Activated CD4-positive, alpha-beta T cell treated with anti-CD3 and anti-CD28 coated beads, Interleukin-2, Interleukin-6, amounts not matched to agents 100 ng/mL and 50 ng/mL, durations not matched to agents 16 hours and 8 hours (primary cell): ENCODE measurements around the gene SUPT20HL1.
"Not testable (repeated sequence)": the region's sequence is repeated elsewhere in the genome, so short reads cannot be mapped to it uniquely, and the experiment has no call there.

Experiments
- DNase-seq: peaks from one replicate; pipeline ENCODE4 v3.0.0-alpha.2; 2020

Gene SUPT20HL1

GRCh38 chrX:24364326-24364725 is 3.9 kb downstream of the SUPT20HL1 start:
- DNase-seq: no peak

GRCh38 chrX:24364851-24365538 is 4.6 kb downstream of the SUPT20HL1 start:
- no peak for DNase-seq

GRCh38 chrX:24366762-24367400 is 6.4 kb downstream of the SUPT20HL1 start:
- DNase-seq: not testable (repeated sequence)

- DNase-seq: no peak
These were observed 9.4 kb downstream of the SUPT20HL1 start for GRCh38 chrX:24369816-24370215.

- DNase-seq: peak; percentile 77
These were observed 11.0 kb downstream of the SUPT20HL1 start for GRCh38 chrX:24371391-24371972.

- DNase-seq: no peak
These were observed 11.8 kb downstream of the SUPT20HL1 start for GRCh38 chrX:24372021-24372763.

- no peak for DNase-seq
These were observed 15.2 kb downstream of the SUPT20HL1 start for GRCh38 chrX:24375600-24376131.

GRCh38 chrX:24376403-24376802 is 16.0 kb downstream of the SUPT20HL1 start:
- DNase-seq: no peak

- DNase-seq: no peak
These were observed 16.8 kb downstream of the SUPT20HL1 start for GRCh38 chrX:24377195-24377594.

- no peak for DNase-seq
These were observed 17.6 kb downstream of the SUPT20HL1 start for GRCh38 chrX:24377911-24378468.

- DNase-seq: no peak
These were observed 18.3 kb downstream of the SUPT20HL1 start for GRCh38 chrX:24378706-24379105.

- no peak for DNase-seq
These were observed 20.1 kb downstream of the SUPT20HL1 start for GRCh38 chrX:24380262-24381187.

- DNase-seq: not testable (repeated sequence)
These were observed 21.9 kb downstream of the SUPT20HL1 start for GRCh38 chrX:24382315-24382714.

GRCh38 chrX:24387724-24388123 is 27.3 kb downstream of the SUPT20HL1 start:
- no peak for DNase-seq

GRCh38 chrX:24391389-24391788 is 30.9 kb downstream of the SUPT20HL1 start:
- no peak for DNase-seq

- no peak for DNase-seq
These were observed 31.4 kb downstream of the SUPT20HL1 start for GRCh38 chrX:24391843-24392242.

GRCh38 chrX:24392709-24393108 is 32.3 kb downstream of the SUPT20HL1 start:
- no peak for DNase-seq

- peak; percentile 69 for DNase-seq
These were observed 35.3 kb downstream of the SUPT20HL1 start for GRCh38 chrX:24395775-24396174.

- no peak for DNase-seq
These were observed 35.9 kb downstream of the SUPT20HL1 start for GRCh38 chrX:24396236-24396930.

- DNase-seq: no peak
These were observed 36.5 kb downstream of the SUPT20HL1 start for GRCh38 chrX:24396931-24397279.

GRCh38 chrX:24398766-24399165 is 38.3 kb downstream of the SUPT20HL1 start:
- no peak for DNase-seq
